Pons (tissue), 1 donor: ENCODE measurements around the gene UBE3A.

Source experiments
- DNase-seq: peaks from one replicate; pipeline ENCODE4 v3.0.0-alpha.2; 2016; ENCODE audit warnings: low spot score

UBE3A gene

GRCh38 chr15:25331404-25331803 is 107.4 kb downstream of the UBE3A start:
- DNase-seq, result no peak

DNA sequence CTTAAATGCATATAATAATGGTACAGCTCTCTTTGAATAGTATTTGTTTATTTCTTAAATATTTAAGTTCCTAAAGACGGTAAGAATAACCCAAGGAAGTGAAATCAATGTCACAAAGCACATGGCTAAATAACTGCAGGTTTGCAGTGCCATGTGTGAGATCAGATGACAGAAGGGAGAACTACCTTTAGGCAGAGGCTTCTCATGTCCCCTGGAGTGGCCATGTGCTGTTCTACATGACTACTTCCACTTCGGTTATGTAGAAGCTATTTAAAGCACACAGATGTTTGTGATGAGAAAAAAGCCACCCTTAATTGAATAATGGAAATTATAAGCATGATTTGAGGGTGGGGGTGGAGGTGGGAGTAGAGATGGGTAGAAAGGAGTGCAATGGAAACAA is 109.1 kb downstream of the UBE3A start:
- no peak for DNase-seq

- DNase-seq, result no peak
Observed at GRCh38 chr15:25327686-25328085, 111.1 kb downstream of the UBE3A start.

DNA sequence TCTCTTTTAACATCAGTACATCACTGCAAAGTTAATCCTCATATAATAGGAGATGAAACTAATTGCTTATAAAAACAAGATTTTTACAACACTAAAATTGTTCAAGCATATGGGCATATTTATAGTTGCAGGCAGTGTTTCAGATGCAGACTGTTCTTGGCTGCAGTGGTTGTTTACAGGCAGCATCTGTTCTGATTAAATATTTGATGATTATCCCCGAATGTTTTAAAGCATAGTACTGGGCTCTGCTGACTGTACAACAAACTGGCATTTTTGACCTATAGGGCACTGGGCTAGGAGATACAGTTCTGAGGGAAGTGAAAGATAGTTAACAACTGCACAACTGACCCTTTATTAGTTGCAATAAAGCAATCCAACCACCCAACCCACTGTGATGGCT is 113.6 kb downstream of the UBE3A start:
- no peak for DNase-seq

DNA sequence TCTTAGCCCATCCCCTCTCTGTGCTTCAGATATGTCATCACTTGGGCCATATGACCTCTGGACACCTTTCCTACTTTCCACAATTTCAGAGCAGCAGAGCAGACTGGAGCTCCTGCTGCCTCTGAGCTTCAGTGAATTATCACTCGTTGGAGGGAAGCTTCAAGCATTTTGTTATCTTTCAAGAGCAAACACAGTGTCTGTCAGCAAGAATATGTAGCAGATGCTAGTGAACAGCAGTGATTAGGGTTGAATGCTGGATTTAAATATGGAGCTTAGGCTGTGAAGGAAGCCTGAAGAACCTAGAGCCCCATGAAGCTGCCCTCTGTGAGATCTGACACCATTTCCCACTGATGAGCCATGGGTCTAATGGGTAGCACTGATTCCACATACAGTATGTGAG is 115.4 kb downstream of the UBE3A start:
- no peak for DNase-seq

DNA sequence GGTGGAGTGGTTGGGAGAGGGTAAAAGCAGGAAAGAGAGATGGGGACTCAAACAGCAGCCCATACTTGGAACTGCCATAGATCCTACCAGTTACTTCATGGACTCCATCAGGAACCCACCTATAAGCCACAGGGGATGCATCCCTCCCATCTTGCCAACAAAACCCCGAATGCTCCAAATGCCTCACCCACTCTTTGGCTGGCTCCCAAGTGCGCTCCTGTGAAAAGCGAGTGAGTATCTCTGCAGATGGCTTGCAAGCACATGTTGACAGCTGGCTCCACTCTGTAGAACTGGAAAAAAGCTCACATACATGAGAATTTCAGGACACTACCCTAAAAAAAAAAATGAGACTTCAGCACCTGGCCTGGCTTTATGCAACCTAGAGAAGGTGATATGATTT is 151.0 kb downstream of the UBE3A start:
- DNase-seq, result no peak
